HG02870 (cell line): Measurements from ENCODE around the gene FAM120A.

ENCODE experiments used
- ATAC-seq: cut with Tn5 transposase; IDR thresholded peaks from one replicate; pipeline ENCODE4 v1.9.1; 2021; ENCODE audit warnings: mild to moderate bottlenecking, moderate library complexity; ENCODE audit not compliant: unreplicated experiment

The FAM120A gene

GRCh38 chr9:93470391-93470790 lies 18.9 kb downstream of the FAM120A start:
- ATAC-seq, result no peak

DNA sequence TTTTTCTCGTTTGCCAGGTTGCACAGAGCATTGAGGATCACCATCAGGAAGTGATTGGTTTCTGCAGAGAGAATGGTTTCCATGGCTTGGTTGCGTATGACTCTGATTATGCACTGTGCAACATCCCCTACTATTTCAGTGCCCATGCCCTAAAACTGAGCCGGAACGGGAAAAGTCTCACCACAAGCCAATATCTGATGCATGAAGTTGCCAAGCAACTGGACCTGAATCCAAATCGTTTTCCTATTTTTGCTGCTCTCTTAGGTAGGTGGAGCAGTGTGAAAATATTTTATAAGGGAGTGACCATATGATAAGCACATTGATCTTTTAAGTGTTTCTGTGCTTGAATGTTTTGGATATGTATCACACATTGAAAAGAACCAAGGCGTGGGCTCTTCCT lies 19.6 kb downstream of the FAM120A start:
- ATAC-seq, result no peak

DNA sequence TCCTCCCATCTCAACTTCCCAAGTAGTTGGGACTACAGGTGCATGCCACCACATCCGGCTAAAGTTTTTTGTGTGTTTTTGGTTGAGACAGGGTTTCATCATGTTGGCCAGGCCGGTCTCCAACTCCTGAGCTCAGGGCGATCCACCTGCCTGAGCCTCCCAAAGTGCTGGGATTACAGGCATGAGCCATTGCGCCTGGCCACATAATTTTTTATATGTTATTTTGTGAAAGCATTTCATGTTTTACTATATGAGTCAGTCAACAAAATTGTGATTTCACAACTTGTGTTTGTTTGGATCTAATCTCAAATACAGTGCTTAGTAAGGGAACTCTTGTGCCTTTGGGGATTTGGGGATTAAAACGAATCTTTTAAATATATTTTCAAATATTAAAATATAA lies 21.9 kb downstream of the FAM120A start:
- no peak for ATAC-seq

DNA sequence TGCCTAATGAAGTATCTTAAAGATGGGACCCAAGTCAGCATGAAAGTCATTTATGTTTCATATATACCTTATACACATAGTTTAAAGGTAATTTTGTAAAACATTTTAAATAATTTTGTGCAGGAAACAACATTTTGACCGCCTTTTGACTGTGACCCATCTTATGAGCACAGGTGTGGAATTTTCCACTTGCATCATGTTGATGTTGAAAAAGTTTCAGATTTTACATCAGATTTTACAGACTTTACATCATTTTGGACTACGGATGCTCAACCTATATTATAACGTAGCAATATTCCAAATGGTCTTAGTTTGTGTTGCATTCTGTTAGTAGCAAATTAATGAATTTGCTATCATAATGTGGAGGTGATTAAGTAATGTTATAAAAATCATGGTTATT lies 23.6 kb downstream of the FAM120A start:
- ATAC-seq, result no peak

DNA sequence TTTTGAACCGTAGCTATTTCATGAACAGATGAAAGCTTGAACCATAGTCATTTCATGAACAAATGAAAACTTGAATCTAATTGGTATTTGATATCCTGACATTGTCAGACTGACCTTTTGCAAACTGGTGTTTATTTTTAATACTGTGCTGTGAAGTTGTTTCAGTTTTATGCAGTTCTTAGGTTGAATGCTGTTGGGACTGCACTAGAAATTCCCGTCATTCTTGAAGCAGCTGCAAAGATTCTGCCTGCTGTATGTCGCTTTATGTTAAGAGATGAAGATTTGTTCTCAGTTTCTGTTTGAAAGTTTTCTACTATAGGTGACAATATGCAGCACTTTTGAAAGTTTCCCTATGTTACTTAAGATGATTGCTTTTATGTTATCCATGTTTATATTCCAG lies 24.4 kb downstream of the FAM120A start:
- no peak for ATAC-seq

DNA sequence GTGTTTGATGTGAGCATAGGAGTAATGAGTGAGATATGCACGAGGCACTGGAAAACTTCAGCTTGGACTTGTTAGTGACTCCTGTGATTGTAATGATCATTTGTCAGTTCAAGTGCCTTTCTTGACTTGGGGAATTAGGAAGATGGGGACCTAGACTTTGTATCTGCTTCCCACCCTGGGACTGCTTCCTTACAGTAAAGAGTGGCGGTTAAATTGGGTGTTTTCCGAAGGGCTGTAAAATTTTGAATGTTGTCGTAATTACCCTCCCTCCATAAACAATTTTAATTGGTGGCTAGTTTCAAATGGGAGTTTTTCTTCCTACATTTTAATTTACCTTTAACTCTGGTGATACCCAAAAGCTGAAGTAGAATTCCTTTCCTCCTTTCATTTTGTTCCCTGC lies 25.4 kb downstream of the FAM120A start:
- ATAC-seq, result no peak

GRCh38 chr9:93477397-93477796 lies 25.9 kb downstream of the FAM120A start:
- no peak for ATAC-seq

DNA sequence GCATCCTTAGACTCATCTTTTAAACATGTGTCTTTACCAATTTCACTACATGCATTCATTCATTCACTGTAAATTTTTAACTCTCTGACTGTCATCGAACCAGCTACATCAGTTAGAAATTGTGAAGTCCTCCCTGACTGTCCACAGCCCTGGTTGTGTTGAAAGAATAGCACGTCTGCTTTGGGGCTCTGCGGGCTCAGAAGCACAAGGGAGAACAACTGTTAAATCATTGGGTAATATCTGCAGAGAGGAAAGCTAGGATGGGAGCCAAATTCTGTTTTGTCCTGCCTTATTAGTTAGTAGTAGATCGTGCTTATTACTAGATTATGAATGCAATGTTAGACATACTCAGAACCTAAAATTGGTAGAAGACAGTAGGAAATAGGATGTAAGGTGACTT lies 28.2 kb downstream of the FAM120A start:
- no peak for ATAC-seq

DNA sequence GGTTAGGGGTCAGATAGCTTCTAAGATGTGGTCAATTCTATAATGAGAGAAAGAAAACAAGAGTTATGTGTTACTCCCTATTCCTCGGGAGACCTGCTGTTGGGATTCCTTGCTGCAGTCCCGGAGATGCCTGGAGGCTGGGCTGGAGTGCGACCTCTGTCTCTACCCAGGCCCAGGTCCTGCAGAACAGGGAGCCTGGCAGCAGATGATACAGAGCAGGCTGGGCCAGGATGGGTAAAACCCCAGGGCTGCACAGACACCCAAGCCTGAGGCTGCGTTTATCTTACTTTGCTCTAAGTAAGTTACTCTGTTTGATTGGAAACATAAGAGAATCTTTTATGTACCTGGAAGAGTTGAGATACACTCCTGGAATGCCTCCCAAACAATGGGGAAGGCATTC lies 28.8 kb downstream of the FAM120A start:
- no peak for ATAC-seq

- no peak for ATAC-seq
Measured at GRCh38 chr9:93480728-93481324, 29.3 kb downstream of the FAM120A start.

- no peak for ATAC-seq
Measured at GRCh38 chr9:93483497-93483896, 32.0 kb downstream of the FAM120A start.

DNA sequence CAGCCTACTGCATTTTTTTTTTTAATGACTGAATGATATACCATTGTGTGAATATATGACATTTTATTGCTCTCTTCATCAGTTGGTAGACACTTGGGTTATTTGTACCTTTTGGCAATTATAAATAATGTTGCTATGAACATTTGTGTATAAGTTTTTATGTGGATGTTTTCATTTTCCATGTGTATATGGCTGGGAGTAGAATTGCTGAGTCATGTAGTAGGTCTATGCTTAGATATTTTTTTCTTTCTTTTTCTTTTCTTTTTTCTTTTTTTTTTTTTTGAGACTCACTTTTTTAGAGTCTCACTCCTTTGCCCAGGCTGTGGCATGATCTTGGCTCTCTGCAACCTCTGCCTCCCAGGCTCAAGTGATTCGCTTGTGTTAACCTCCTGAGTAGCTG lies 34.8 kb downstream of the FAM120A start:
- ATAC-seq, result no peak

DNA sequence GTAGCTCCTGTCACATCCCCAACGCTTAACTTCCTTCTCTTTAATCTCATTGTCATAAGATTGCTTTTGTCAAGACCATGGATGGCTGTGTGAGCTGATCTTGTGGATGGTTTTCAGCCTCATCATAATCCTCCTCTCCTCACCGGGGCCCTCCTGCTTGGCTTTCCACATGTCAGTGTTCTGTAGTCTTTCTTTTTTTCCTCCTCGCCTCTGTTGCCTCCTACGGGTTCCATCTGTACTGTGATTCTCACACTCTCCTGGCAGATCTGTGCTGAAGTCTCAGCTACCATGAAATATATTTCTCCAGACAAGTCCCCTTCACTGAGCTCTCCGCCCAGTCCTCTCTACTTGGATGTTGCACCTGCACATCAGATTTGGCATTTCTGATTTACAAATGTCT lies 36.8 kb downstream of the FAM120A start:
- no peak for ATAC-seq

- no peak for ATAC-seq
Measured at GRCh38 chr9:93491593-93492232, 40.2 kb downstream of the FAM120A start.

GRCh38 chr9:93492327-93492726 lies 40.8 kb downstream of the FAM120A start:
- no peak for ATAC-seq

GRCh38 chr9:93493949-93494348 lies 42.5 kb downstream of the FAM120A start:
- no peak for ATAC-seq

- no peak for ATAC-seq
Measured at GRCh38 chr9:93496285-93496684, 44.8 kb downstream of the FAM120A start.

- no peak for ATAC-seq
Measured at GRCh38 chr9:93500571-93501298, 49.2 kb downstream of the FAM120A start.

- ATAC-seq, result no peak
Measured at GRCh38 chr9:93501406-93501805, 49.9 kb downstream of the FAM120A start.

- no peak for ATAC-seq
Measured at GRCh38 chr9:93503381-93503780, 51.9 kb downstream of the FAM120A start.

GRCh38 chr9:93505541-93506132 lies 54.2 kb downstream of the FAM120A start:
- ATAC-seq, result no peak

DNA sequence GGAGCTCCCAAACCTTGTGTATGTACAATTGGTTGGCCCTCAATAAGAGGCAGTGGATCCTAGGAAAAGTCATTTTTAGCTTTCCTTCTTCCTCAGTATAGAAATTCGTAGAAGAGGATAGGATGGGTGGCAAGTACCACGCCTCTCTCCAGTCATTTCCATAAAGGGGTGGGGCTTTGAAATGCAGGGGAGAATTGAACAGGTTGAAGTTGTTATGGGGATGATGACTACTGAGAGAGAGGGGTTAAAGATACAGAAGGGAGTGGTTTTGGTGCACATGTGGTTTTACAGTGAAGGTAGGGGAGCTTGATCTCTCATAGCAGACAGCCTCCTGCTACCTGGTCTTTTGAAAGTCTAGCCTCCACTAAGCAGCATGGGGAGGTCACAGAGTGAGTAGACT lies 56.3 kb downstream of the FAM120A start:
- no peak for ATAC-seq
